Astrocyte of the spinal cord (primary cell): Measurements from ENCODE around the gene GOLGA3.
"Not testable (repeated sequence)": the region's sequence is repeated elsewhere in the genome, so short reads cannot be mapped to it uniquely, and the experiment has no call there.

ENCODE experiments used
- DNase-seq: peaks from one replicate; pipeline ENCODE4 v3.0.0; 2011; ENCODE audit warnings: low read depth, low spot score
- H3K4me3 ChIP-seq: 2 replicates; pipeline ENCODE4 v1.5.1; 2011; ENCODE audit warnings: low read depth, mild to moderate bottlenecking, low read length, moderate library complexity
- in situ Hi-C: cut with HindIII; loops from 2 replicates; pipeline ENCODE4 v1.10.0; 2017; ENCODE audit warnings: low sequenced_read_pairs
- TF ChIP-seq, protein P1 (sequence below): IDR thresholded peaks from 2 replicates; pipeline ENCODE4 v1.5.1; 2012; ENCODE audit warnings: low read depth, mild to moderate bottlenecking, low read length, inconsistent platforms

The GOLGA3 gene

DNA sequence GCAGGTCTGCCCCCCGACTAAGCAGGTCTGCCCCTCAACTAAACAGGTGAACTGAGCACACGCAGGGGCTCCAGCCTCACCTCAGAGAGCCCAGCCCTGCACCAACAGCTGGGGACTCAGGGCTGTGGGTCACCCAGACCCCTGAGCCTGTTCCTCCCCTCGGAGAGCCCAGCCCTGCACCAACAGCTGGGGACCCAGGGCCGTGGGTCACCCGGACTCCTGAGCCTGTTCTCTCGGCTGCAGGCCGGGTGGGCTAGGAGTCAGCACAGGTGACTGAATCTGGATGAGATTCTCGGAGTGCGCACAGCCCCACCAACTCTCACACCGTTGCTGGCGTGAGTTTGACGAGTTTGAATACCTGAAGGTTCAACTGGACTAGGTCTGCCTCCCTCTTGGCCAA, 46.7 kb downstream of the GOLGA3 start:
- in situ Hi-C loops, result no loop called here
- H3K4me3 ChIP-seq, result no peak overlapping the region
- TF ChIP-seq, protein P1, sequence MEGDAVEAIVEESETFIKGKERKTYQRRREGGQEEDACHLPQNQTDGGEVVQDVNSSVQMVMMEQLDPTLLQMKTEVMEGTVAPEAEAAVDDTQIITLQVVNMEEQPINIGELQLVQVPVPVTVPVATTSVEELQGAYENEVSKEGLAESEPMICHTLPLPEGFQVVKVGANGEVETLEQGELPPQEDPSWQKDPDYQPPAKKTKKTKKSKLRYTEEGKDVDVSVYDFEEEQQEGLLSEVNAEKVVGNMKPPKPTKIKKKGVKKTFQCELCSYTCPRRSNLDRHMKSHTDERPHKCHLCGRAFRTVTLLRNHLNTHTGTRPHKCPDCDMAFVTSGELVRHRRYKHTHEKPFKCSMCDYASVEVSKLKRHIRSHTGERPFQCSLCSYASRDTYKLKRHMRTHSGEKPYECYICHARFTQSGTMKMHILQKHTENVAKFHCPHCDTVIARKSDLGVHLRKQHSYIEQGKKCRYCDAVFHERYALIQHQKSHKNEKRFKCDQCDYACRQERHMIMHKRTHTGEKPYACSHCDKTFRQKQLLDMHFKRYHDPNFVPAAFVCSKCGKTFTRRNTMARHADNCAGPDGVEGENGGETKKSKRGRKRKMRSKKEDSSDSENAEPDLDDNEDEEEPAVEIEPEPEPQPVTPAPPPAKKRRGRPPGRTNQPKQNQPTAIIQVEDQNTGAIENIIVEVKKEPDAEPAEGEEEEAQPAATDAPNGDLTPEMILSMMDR, result no peak
- no peak for DNase-seq

DNA sequence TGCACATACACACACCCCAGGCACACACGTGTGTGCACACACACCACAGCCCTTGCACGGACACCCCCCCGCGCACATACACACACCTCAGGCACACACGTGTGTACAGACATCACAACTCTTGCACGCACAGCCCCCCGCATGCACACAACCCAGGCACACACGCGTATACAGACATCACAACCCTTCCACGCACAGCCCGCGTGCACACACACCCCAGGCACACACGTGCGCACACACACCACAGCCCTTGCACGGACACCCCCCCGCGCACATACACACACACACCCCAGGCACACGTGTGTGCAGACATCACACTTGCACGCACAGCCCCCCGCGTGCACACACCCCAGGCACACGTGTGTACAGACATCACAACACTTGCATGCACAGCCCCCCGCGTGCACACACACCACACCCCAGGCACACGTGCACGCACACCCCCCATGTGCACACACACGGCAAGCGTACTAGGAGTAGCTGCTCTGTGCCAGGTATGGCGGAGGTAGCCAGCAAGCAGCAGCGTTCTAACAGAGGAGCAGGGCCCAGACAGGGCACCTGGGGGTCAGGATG, 48.8 kb downstream of the GOLGA3 start:
- TF ChIP-seq, protein P1, result no peak
- DNase-seq, result no peak
- in situ Hi-C loops, result no loop called here
- H3K4me3 ChIP-seq, result no peak overlapping the region

DNA sequence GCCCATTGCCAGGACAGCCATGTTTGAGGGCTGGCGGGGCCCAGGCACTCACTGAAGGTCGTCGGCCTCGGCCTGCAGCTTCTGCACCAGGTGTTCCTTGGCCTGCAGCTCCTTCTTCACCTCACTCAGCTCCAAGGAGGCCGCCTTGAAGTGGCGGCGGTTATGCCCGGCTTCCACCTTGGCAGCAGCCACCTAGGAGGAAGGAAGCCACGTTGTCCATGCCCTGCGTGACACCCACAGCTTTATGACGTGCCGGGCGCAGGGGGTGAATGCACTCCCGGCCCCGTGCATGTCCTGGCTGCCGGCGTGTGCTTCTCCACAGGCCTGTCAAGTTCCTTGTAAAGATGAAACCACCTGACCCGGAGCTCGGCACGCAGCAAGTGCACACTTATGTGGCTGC, 51.1 kb downstream of the GOLGA3 start:
- in situ Hi-C loops, result no loop called here
- no peak for DNase-seq
- TF ChIP-seq, protein P1, result no peak
- H3K4me3 ChIP-seq, result no peak overlapping the region

DNA sequence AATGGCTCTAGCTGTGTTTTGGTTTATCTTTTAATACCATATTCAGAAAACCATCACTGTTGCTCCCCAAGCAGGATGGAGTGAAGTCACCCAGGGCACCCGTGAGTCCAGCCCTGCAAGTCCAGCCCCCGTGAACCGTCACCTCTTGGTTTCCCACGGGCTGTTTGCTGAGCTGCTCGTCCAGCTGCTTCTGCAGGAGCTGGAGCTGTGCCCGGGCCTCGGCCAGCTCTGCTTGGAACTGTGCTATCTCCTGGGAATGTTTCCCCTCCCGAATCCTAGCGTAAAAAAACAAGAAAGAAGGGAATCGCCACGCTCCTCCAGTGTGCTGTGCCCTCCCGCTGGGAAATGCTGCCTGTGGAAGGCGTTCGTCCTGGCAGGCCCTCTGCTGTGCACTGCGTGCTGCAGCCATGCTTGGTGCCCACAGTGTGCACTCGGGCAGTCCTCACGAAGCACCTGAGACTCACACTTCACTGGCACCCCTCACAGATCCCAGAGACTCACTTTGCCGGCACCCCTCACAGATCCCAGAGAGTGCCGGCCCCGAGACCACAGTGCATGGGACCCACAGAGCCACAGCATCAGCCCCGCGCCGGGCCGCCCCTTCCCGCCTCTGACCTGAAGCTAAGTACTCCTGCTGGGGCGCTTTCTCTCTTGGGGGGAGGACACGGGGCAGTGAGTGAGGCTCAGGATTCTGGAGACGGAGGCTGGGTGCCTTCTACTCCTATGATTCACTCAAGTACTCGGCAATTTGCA, 51.7 kb downstream of the GOLGA3 start:
- in situ Hi-C loops, result no loop called here
- peak; percentile 36 for DNase-seq
- H3K4me3 ChIP-seq, result no peak overlapping the region
- TF ChIP-seq, protein P1, result no peak

DNA sequence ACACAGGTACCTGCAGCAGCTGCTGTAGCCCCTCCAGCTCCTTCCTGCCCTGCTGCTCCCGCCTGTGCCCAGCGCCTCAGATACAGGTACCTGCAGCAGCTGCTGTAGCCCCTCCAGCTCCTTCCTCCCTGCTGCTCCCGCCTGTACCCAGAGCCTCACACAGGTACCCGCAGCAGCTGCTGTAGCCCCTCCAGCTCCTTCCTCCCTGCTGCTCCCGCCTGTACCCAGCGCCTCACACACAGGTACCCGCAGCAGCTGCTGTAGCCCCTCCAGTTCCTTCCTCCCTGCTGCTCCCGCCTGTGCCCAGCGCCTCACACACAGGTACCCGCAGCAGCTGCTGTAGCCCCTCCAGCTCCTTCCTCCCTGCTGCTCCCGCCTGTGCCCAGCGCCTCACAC, 52.4 kb downstream of the GOLGA3 start:
- DNase-seq, in situ Hi-C loops, H3K4me3 ChIP-seq: not testable (repeated sequence)

DNA sequence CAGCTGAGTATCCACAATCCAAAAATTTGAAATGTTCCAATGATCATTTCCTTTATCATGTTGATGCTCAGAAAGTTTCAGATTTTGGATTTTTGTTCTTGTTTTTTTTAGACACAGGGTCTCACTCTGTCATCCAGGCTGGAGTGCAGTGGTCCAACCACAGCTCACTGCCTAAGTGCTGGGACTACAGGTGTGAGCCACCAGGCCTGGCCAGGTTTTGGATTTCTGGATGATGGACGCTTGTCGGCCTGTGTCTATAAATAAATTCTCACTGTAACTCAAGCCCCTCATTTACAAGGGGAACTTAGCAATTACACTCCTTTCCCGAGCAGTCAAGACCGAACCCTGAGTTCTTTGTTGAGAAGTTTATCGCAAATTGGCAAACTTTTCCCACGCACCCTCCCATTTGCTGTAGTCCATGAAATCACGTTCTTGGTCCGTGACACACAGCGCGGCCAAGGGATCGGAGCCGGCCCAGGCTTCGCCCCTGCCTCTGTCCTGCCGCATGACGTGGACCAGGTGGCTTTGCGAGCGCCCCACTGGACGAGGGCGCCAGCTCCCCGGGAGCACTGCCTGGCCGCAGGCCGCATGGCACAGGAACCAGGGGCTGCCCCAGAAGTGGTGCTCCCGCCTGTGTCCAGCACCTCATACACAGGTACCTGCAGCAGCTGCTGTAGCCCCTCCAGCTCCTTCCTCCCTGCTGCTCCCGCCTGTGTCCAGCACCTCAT, 53.0 kb downstream of the GOLGA3 start:
- TF ChIP-seq, protein P1, result no peak
- H3K4me3 ChIP-seq, result no peak overlapping the region
- no peak for DNase-seq
- in situ Hi-C loops, result no loop called here
